Measurements from ENCODE around the gene CCDC192. TPM values are rescaled to one million over a fixed set of nuclear protein-coding genes. Genes with fewer than 3 reads are reported as not detected.

CCDC192 gene
- total and polyA plus RNA-seq, 2 donors (not counting 3 experiments of a cell fraction or from before 2014, with no cell fraction given) = not detected

- ChIA-PET POLR2A (no interaction called here), CTCF (no interaction called here)
- Histone ChIP-seq H3K4me2 (ENCODE audit: insufficient read depth, low read length) (no peak overlapping the region), H3K9ac (replicated peaks; ENCODE audit: extremely low read depth, insufficient read depth, low read length) (no peak overlapping the region), H3K36me3 (ENCODE audit: control insufficient read depth in 2 of 2, extremely low read depth in 1 of 2, insufficient read depth in 2 of 2, low read length in 2 of 2) (no peaks in the 10 kb centered on the region), H3K4me1 (ENCODE audit: control insufficient read depth, extremely low read depth, insufficient read depth, low read length) (peaks cover 13% of the 10 kb centered on the region), H2AFZ (ENCODE audit: low read depth, low read length) (no peak overlapping the region), H3K4me3 (replicated peaks in 1 of 3; ENCODE audit: insufficient read depth in 1 of 3, low read depth in 1 of 3, low read length in 3 of 3) (no peak overlapping the region), H4K20me1 (replicated peaks; ENCODE audit: control insufficient read depth, extremely low read depth, insufficient read depth, low read length) (no peaks in the 10 kb centered on the region), H3K27me3 (ENCODE audit: control insufficient read depth in 2 of 2, insufficient read depth in 2 of 2, low read length in 2 of 2) (no peaks in the 10 kb centered on the region), H3K27ac (ENCODE audit: insufficient read depth, low read depth, low read length) (no peak overlapping the region), H3K9me3 (replicated peaks; ENCODE audit: control insufficient read depth, insufficient read depth, low read length) (no peaks in the 10 kb centered on the region), H3K79me2 (ENCODE audit: control insufficient read depth, insufficient read depth, low read length) (no peaks in the 10 kb centered on the region), H3K9me1 (replicated peaks; ENCODE audit: control insufficient read depth, extremely low read depth, insufficient read depth, low read length) (no peaks in the 10 kb centered on the region)
- TF ChIP-seq JUN (IDR thresholded peaks at IDR 0.05; ENCODE audit: borderline replicate concordance, insufficient read depth, insufficient read length, low read depth) (no peak), MYC (IDR thresholded peaks at IDR 0.05; ENCODE audit: low read depth, low read length) (no peak), FOS (IDR thresholded peaks at IDR 0.05; ENCODE audit: borderline replicate concordance, insufficient read depth, low read length) (no peak), CTCF (IDR thresholded peaks at IDR 0.05; ENCODE audit: extremely low read depth in 1 of 2, insufficient read depth in 1 of 2, low read depth in 1 of 2, low read length in 2 of 2) (no peak), POLR2A (IDR thresholded peaks at IDR 0.05; ENCODE audit: low read depth, low read length) (no peak), GATA2 (IDR thresholded peaks at IDR 0.05; ENCODE audit: insufficient read depth, insufficient read length, low read depth, low read length) (no peak), EZH2 (IDR thresholded peaks at IDR 0.05; ENCODE audit: borderline replicate concordance, low read depth, low read length, severe bottlenecking) (no peak)
- TF ChIP-seq, protein P1, sequence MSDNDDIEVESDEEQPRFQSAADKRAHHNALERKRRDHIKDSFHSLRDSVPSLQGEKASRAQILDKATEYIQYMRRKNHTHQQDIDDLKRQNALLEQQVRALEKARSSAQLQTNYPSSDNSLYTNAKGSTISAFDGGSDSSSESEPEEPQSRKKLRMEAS (IDR thresholded peaks at IDR 0.05; ENCODE audit: insufficient read depth, insufficient read length) = no peak
- no TSS peak for BruUV-seq (replicated peaks)
- FAIRE-seq = no peak
- no peak for DNase-seq (ENCODE audit: low read depth, low spot score)
- dilution Hi-C loops (cut with MboI; ENCODE audit: extremely low pct_ligation_motif_present, low sequenced_read_pairs) (no loop called here), intact Hi-C loops (cut with micrococcal nuclease) (no loop called here)
Measured at GRCh38 chr5:127985811-127986325, 282.7 kb downstream of the CCDC192 start.

Measured in endothelial cell of umbilical vein (primary cell).